ENCODE data around the gene ACTN4.

Gene ACTN4

DNA sequence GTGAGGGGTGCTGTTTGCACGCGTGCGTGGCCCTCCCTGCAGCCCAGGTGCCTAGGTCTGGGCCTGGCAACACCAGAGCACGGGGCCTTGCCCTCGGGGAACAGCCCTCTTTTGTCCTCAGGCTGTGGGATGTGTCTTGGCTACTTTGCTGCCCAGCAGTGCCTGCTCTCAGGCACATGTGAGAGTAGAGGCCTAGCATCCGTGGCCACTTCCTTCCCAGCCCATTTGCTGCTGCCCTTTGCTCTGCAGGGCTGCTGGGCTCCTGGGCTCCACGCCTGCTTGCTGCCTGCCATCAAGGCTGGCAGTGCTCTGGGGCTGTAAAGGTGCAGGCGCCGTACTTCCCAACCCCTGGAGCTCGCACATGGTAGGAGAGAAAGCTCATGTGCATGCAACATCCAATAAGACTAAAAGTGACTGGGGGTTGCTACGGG, 50.2 kb downstream of the ACTN4 start:
- DNase-seq: no peak

DNA sequence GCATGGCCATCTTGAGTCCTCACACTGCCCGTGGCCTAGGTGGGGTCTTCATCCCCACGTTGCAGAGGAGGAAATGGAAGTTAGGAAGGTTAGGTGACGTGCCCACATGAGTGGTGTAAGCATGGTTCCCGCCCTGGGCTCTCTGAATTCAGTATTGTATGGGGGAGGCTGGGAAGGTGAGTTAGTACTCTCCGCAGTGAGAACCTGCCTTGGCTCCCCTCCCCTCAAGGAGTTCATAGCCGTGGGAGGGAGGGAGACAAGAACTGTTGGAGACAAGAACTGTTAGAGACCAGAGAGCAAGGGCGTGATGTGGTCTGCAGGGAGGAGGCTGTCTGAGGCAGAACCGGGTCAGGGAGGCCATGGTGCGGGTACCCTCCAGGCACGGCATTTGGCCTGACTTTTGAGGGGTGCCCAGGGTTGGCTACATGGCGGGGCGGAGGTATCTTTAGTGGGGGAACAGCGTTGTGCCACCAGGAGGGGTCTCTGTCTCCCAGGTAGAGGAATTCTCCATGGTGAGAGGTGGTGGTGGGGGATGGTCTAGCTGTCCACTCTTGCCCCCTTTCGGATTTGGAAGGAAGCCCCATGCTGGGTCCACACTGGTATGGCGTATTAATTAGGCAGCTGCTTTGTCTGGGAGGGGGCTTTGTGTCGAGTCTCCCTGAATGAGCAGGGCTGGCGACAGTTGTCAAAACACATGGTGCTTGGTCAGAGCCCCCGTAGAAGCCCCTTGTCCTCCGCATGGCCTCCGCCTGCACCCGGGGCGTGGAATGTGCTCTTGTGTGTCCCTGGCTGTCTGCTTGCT, 51.0 kb downstream of the ACTN4 start:
- DNase-seq: no peak

DNA sequence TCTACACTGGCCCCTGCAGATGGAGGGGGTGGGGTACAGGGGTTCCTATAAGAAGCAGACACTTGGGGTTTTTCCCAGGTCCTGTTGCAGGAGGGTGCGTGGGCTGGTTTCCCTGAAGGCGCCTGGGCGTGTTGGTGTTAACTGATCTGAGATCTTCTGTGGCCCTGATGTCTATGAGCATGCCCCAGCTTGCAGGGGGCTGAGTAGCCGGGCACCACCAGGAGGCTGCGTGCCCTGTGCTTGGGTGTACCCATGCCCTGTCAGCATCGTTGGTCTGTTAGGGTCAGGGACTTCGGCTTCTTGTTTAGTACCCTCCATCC, 51.5 kb downstream of the ACTN4 start:
- DNase-seq: no peak

DNA sequence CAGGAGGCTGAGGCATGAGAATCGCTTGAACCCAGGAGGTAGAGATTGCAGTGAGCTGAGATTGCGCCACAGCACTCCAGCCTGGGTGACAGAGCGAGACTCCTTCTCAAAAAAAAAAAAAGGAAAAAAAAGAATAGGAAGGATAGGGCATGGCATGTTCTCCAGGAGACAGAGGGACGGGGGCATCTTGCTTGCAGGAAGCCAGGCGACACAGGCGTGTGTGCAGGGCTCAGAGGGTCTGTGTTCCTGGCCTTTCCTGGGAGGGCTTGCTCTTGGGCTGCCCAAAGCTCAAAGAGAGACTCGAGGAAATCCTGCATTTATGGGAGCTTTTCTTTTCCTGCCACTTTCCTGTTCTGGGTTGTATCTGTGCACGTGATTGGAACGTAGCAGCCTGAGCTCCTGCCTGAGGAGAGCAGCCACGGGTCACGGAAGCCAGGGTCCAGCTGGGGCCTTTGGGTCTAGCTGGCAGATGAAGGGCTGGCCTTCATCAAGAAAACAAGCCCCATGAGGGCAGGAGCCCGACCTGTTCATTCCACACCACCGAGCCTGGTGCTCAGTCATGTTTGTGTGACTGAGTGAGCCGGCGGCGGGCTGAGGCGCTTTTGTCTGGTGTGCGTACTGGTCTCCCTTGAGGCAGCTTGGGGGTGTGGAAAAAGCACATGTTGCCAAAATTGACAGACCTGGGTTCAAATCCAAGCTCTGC, 52.3 kb downstream of the ACTN4 start:
- no peak for DNase-seq

DNA sequence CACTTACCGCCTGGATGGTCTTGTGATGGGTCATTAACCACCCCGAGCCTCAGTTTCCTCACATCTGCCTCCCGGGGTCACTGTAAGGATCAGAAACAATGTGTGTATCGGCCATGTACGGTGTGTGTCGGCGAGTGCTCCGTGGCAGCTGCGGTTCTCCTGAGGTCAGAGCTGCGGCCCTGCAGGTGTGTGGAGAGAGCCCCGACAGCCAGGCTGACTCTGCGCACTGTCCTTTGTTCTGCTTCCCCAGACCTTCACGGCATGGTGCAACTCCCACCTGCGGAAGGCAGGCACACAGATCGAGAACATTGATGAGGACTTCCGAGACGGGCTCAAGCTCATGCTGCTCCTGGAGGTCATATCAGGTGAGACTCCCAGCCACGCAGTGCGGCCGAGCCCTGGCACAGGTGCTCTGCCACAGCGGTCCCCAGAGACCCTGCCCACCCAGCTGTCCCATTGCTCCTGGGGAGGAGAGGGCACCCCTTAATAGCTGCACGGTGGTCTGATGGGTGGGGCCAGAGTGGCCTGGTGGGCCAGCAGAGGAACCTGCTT, 53.0 kb downstream of the ACTN4 start:
- no peak for DNase-seq

GRCh38 chr19:38700902-38701454, 53.5 kb downstream of the ACTN4 start:
- DNase-seq: no peak

DNA sequence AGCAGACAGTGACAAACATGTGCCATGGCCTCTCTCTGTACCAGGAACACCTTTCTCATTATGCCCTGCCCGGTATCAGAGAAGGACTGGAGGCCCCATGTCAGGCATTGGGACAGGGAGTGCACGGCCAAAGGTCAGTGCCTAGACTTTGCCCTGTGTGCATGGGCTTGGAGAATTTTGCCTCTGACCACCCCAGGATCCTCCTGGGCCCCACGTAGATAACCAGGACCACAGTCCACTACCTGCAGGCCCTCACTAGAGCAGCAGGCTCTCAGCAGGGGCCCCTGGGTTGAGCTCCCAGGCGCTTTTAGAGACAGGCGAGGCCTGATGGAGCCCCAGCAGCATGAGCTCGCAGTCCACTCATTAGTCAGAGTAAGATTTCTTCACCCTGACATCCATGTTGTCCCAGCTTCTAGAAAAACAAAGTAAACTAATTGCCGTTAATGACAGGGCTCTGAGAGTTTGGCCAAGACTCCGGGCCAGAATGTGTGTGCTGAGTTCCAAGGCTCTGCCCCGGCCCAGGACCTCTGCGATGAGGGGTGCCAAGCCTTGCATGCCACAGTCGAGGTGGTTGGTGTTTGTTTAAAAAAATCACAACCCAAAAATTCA, 54.1 kb downstream of the ACTN4 start:
- no peak for DNase-seq

DNA sequence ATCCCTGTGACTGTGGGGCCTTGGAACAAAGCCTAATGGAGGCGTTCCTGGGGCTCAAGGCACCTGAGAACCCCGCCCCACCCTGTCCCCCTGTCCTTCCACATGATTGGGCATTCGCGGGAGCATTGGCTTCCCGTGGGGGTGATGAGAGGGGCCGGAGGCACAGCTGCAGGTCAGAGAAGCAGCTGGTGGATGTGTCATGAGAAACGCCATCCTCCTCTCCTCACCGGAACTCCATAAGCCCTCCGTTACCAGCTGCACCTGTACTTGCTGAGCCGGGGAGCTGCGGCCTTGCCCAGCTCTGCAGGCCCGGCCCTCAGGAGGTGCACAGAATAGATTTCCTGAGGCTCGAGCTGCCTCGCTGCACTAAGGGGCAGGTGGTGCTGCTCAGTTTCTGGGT, 54.8 kb downstream of the ACTN4 start:
- no peak for DNase-seq

DNA sequence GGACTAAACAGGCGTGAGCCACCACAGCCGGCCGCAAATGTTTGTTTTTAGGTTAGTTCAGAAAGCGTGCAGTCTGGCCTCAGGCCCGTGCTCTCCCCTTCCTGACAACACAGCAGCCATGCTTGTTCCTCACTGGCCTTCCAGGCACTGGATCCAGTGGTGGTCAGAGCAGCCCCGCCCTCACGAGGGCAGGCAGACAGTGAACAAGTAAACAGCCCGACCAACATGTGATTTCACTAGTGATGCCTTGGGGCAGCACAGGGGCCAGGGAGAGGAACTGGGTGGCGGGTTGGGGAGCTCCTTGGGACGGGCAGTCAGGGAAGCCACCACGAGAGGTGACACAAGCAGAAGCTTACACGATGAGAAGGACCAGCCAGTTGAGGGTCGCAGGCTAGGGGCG, 56.1 kb downstream of the ACTN4 start:
- no peak for DNase-seq

GRCh38 chr19:38704488-38705026, 57.1 kb downstream of the ACTN4 start:
- DNase-seq: no peak

DNA sequence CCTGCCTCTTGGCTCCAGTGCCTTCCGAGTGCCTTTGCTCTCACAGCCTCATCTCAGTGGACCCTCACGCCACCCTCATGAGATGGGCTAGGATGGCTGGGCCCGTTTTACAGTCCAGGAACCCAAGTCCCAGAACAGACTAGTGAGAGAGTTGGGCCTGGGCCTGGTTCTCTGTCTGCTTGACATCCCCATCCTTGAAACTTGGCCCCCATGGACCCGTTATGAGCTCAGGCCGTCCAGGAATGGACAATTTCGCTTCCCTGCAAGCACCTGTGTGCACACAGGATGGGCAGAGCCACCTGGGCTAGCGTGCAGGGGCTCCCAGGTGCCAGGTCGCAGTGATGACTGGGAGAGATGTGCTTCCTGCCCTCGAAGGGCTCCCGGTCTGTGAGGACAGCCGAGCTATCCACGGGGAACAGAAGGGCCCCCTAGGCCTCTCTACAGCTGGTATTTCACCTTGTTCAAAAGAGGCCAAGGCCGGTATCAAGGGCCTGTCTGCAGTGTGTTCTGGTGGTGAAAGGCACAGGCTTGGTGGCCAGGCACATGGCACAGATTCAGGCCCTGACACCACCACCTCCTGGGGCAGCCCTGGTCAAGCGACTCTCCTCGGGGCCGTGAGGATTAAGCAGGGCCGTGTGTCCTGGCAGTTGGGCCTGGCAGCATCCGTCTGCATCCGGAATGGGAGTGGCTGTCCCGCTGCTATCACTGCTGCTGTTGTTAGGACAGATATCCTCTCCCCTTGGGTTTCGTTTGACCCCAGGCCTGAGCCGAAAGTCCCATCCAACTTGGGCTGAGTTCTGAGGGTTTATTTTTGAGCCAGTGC, 58.0 kb downstream of the ACTN4 start:
- DNase-seq: no peak

GRCh38 chr19:38706792-38707511, 59.5 kb downstream of the ACTN4 start:
- no peak for DNase-seq

GRCh38 chr19:38707512-38708114, 60.2 kb downstream of the ACTN4 start:
- no peak for DNase-seq

- DNase-seq: no peak
Measured at GRCh38 chr19:38708413-38709024, 61.1 kb downstream of the ACTN4 start.

- DNase-seq: no peak
Measured at GRCh38 chr19:38709119-38709518, 61.7 kb downstream of the ACTN4 start.

- DNase-seq: no peak
Measured at GRCh38 chr19:38709671-38710415, 62.4 kb downstream of the ACTN4 start.

- DNase-seq: no peak
Measured at GRCh38 chr19:38710416-38710702, 62.9 kb downstream of the ACTN4 start.

DNA sequence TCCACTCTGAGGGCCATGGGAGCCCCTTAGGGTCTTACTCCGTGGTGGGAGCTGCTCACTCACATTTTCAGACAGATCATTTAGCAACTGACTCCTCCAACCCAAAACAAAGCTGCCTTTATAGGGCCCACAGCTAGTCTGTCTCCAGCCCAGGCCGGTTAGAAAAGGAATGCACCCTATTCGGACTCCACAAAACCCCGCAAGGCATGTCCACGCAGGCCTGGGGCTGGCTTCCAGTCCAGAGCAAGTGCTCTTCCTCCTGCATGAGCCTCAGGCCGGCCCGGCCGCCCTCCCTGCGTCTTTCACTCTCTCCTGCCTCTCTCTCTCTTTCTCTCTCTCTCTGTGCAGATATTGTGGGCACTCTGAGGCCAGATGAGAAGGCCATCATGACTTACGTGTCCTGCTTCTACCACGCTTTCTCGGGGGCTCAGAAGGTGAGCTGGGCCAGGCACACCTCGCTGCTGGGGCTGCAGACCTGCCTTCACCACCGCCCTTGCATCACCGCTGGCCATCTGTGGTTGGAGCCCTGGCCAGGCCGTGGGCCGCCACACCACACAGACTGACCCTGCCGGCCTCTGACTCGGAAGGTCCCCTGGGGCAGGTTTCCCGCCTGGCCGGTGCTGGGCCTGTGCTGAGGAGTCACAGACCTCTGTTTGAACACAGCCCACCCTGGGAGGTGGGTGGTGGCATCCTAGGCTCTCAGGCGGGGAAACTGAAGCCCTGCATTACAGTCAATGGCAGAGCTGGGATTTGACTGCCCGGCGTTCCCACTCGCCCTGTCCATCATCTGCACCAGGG, 63.7 kb downstream of the ACTN4 start:
- DNase-seq: no peak

- DNase-seq: no peak
Measured at GRCh38 chr19:38711726-38712153, 64.3 kb downstream of the ACTN4 start.
